RWPE2 (cell line): ENCODE results near the gene HPX.

ENCODE experiments used
- ATAC-seq: fragments of 200-7000 bp; cut with Tn5 transposase; 3 replicates; pipeline ENCODE4 v1.9.1; 2021; ENCODE audit warnings: low read depth
- DNase-seq: peaks from one replicate; pipeline ENCODE4 v3.0.0-alpha.2; 2020; ENCODE audit warnings: low spot score
- H3K27ac ChIP-seq: fragments of 450-650 bp; 2 replicates; pipeline ENCODE4 v1.5.1; 2017; ENCODE audit warnings: mild to moderate bottlenecking; ENCODE audit not compliant: poor library complexity, severe bottlenecking
- H3K27me3 ChIP-seq: fragments of 250-450 bp; sonication (Bioruptor Pico); 2 replicates; pipeline ENCODE4 v1.5.1; 2021; ENCODE audit warnings: mild to moderate bottlenecking, moderate library complexity; ENCODE audit not compliant: insufficient read depth, poor library complexity, severe bottlenecking
- H3K36me3 ChIP-seq: fragments of 250-450 bp; sonication (Bioruptor Pico); 2 replicates; pipeline ENCODE4 v1.5.1; 2020; ENCODE audit warnings: low read depth, mild to moderate bottlenecking, moderate library complexity
- H3K4me1 ChIP-seq: fragments of 250-450 bp; sonication (Bioruptor Pico); 2 replicates; pipeline ENCODE4 v1.5.1; 2021; ENCODE audit warnings: mild to moderate bottlenecking, moderate library complexity; ENCODE audit not compliant: insufficient read depth, poor library complexity, severe bottlenecking
- H3K4me3 ChIP-seq: fragments of 250-450 bp; sonication (Bioruptor Pico); 2 replicates; pipeline ENCODE4 v1.5.1; 2021; ENCODE audit warnings: mild to moderate bottlenecking, moderate library complexity; ENCODE audit not compliant: severe bottlenecking
- H3K9me3 ChIP-seq: fragments of 250-450 bp; sonication (Bioruptor Pico); 2 replicates; pipeline ENCODE4 v1.5.1; 2021; ENCODE audit warnings: mild to moderate bottlenecking, moderate library complexity; ENCODE audit not compliant: severe bottlenecking
- CTCF ChIP-seq: fragments of 450-650 bp; IDR thresholded peaks from one replicate; pipeline ENCODE4 v1.5.1; 2017; ENCODE audit warnings: mild to moderate bottlenecking, moderate library complexity; ENCODE audit not compliant: poor library complexity, severe bottlenecking

Gene HPX

GRCh38 chr11:6481012-6481923 lies 40.5 kb upstream of the HPX start, which contains the start of the genes ARFIP2 and TIMM10B:
Gene ARFIP2, minus strand, starts transcription at chr11:6481331. Its CDS starts 910 bp downstream, at chr11:6480421.
Gene TIMM10B, plus strand, starts transcription at chr11:6481501. Its CDS starts 16 bp downstream, at chr11:6481517.
- peak; percentile 95 for ATAC-seq
- peaks cover 80% of the 10 kb centered on the region for H3K36me3 ChIP-seq

GRCh38 chr11:6480299-6480914 lies 39.6 kb upstream of the HPX start:
- peaks cover 73% of the 10 kb centered on the region for H3K36me3 ChIP-seq
- no peak for ATAC-seq
- peak overlapping the region; percentile 61 for H3K27ac ChIP-seq

More at GRCh38 chr11:6481012-6481923, 40.5 kb upstream of the HPX start, which contains the start of the genes ARFIP2 and TIMM10B:
- peak within 1 kb of the TSS; percentile 63 for H3K4me3 ChIP-seq
- H3K9me3 ChIP-seq = no peaks in the 10 kb centered on the region
- no peaks in the 10 kb centered on the region for H3K27me3 ChIP-seq
- no peak for TF ChIP-seq CTCF
- H3K27ac ChIP-seq = peak within 1 kb of the TSS; percentile 61
- H3K4me1 ChIP-seq = peaks cover 6% of the 10 kb centered on the region
- DNase-seq = peak; percentile 98

GRCh38 chr11:6476571-6476970 lies 35.8 kb upstream of the HPX start:
- H3K4me1 ChIP-seq = no peaks in the 10 kb centered on the region
- no peak overlapping the region for H3K27ac ChIP-seq

More at GRCh38 chr11:6480299-6480914, 39.6 kb upstream of the HPX start:
- Histone ChIP-seq H3K4me1 (peaks cover 6% of the 10 kb centered on the region), H3K9me3 (no peaks in the 10 kb centered on the region), H3K27me3 (no peaks in the 10 kb centered on the region), H3K4me3 (peak overlapping the region; percentile 63)
- no peak for DNase-seq
- TF ChIP-seq CTCF = no peak

GRCh38 chr11:6475936-6476335 lies 35.1 kb upstream of the HPX start:
- Histone ChIP-seq H3K27me3 (no peaks in the 10 kb centered on the region), H3K9me3 (no peaks in the 10 kb centered on the region), H3K36me3 (peaks cover 38% of the 10 kb centered on the region), H3K27ac (no peak overlapping the region), H3K4me3 (no peak overlapping the region), H3K4me1 (no peaks in the 10 kb centered on the region)
- no peak for DNase-seq
- TF ChIP-seq CTCF = no peak
- no peak for ATAC-seq

More at GRCh38 chr11:6476571-6476970, 35.8 kb upstream of the HPX start:
- DNase-seq (no peak), ATAC-seq (no peak)
- Histone ChIP-seq H3K27me3 (no peaks in the 10 kb centered on the region), H3K36me3 (peaks cover 38% of the 10 kb centered on the region), H3K9me3 (no peaks in the 10 kb centered on the region), H3K4me3 (no peak overlapping the region)
- TF ChIP-seq CTCF = no peak
